ENCODE results near the gene DNM3. TPM values are rescaled to one million over a fixed set of nuclear protein-coding genes. Genes with fewer than 3 reads are reported as not detected.

DNM3 gene
- total RNA-seq, 1 donor from 2014 or later, result 2.7 TPM

DNA sequence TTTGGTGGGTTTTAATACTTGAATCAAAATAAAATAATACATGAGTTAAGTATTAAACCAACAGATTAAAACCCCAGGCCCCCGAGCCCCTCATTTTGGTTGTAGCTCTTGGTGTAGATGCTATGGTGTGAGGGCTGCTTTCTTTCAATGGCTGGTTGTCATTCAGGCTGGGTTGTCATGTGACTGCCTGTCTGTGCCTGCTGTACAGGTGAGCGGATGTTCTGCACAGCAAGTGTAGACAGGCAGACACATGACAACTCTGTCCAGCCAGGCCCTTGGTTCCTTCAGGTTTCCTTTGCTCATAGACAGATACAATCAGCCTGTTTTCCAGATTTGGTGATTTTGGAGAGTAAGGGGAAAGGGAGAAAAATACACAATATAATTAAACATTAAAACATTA lies 297.3 kb downstream of the DNM3 start:
- Histone ChIP-seq H3K27me3 (ENCODE audit: control insufficient read depth, insufficient read depth, low read length) (no peaks in the 10 kb centered on the region), H3K4me3 (ENCODE audit: low read depth, low read length) (no peak overlapping the region), H3K36me3 (ENCODE audit: control insufficient read depth, insufficient read depth, low read length) (no peaks in the 10 kb centered on the region)
- TF ChIP-seq CTCF (IDR thresholded peaks at IDR 0.05; ENCODE audit: insufficient read depth, low read length, poor library complexity, severe bottlenecking), result no peak
- no peak for DNase-seq (ENCODE audit: low read depth)

DNA sequence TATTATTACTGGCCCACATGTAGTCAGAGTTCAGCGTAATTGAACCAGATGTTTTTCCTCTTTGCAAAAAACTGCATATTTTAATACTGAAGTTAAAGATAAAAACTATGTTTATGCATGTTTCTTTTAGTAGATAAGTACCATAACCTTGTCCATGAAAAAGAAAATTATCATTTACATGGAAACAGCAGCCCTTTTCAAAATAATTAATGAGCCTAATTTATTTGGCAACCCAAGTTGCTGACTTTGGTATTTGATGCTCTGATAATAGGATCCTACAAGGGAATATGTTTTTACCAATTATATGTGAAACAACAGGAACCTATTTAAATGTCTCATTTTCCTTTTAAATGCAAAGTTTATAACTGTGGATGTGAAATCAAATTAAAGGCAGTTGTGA lies 297.9 kb downstream of the DNM3 start:
- no peak overlapping the region for H3K4me3 ChIP-seq (ENCODE audit: low read depth, low read length)
- TF ChIP-seq CTCF (IDR thresholded peaks at IDR 0.05; ENCODE audit: insufficient read depth, low read length, poor library complexity, severe bottlenecking), result no peak
- no peaks in the 10 kb centered on the region for H3K27me3 ChIP-seq (ENCODE audit: control insufficient read depth, insufficient read depth, low read length)
- no peak for DNase-seq (ENCODE audit: low read depth)
- no peaks in the 10 kb centered on the region for H3K36me3 ChIP-seq (ENCODE audit: control insufficient read depth, insufficient read depth, low read length)

DNA sequence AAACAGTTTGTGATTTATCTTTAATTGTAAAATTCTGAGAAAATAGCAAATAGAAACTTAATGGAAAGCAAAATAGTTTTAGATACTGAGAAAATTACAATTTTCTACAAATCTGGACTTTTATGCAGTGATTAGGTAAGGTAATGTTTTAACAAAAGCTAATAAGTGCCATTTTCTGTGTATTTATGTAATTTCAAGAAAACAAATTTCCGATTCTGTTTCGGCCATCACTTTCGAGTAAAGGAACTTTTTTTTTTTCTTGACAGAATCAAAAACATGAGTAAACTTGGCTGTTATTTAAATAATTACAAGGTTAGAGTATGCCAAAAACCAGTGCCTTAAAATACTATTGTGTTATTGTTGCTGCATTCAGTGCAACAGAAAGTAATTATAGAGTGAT lies 298.8 kb downstream of the DNM3 start:
- Histone ChIP-seq H3K36me3 (ENCODE audit: control insufficient read depth, insufficient read depth, low read length) (no peaks in the 10 kb centered on the region), H3K4me3 (ENCODE audit: low read depth, low read length) (no peak overlapping the region), H3K27me3 (ENCODE audit: control insufficient read depth, insufficient read depth, low read length) (no peaks in the 10 kb centered on the region)
- DNase-seq (ENCODE audit: low read depth), result no peak
- TF ChIP-seq CTCF (IDR thresholded peaks at IDR 0.05; ENCODE audit: insufficient read depth, low read length, poor library complexity, severe bottlenecking), result no peak

GRCh38 chr1:172140591-172140990 lies 299.3 kb downstream of the DNM3 start:
- TF ChIP-seq CTCF (IDR thresholded peaks at IDR 0.05; ENCODE audit: insufficient read depth, low read length, poor library complexity, severe bottlenecking), result no peak
- Histone ChIP-seq H3K4me3 (ENCODE audit: low read depth, low read length) (no peak overlapping the region), H3K27me3 (ENCODE audit: control insufficient read depth, insufficient read depth, low read length) (no peaks in the 10 kb centered on the region), H3K36me3 (ENCODE audit: control insufficient read depth, insufficient read depth, low read length) (no peaks in the 10 kb centered on the region)
- DNase-seq (ENCODE audit: low read depth), result no peak

DNA sequence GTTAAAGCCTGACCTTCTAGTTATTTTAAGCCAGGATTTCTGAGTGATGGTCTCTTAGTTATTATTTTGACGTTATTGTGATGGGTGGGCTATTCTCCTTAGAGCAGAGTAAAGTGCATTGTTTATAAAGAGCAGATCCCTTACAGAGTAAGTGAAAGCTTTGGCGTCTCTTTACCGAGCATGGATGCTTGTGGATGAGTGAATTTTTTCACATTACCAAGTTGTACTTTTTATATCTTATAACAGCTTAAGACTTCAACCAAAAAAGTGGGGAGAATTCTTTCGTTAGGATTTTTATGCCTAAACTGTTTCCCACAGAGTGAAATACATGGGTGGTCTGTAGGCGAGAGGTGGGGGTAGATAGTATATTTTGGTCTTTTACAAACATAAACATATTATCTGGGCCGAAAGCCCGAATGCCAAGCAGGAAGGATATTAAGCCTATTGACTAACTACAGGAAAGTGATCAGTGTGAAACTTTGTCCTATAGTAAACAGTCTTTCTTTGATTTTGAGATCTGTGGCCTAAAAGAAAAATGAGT lies 300.1 kb downstream of the DNM3 start:
- H3K36me3 ChIP-seq (ENCODE audit: control insufficient read depth, insufficient read depth, low read length), result no peaks in the 10 kb centered on the region
- H3K27me3 ChIP-seq (ENCODE audit: control insufficient read depth, insufficient read depth, low read length), result no peaks in the 10 kb centered on the region
- H3K4me3 ChIP-seq (ENCODE audit: low read depth, low read length), result no peak overlapping the region
- no peak for TF ChIP-seq CTCF (IDR thresholded peaks at IDR 0.05; ENCODE audit: insufficient read depth, low read length, poor library complexity, severe bottlenecking)
- no peak for DNase-seq (ENCODE audit: low read depth)

DNA sequence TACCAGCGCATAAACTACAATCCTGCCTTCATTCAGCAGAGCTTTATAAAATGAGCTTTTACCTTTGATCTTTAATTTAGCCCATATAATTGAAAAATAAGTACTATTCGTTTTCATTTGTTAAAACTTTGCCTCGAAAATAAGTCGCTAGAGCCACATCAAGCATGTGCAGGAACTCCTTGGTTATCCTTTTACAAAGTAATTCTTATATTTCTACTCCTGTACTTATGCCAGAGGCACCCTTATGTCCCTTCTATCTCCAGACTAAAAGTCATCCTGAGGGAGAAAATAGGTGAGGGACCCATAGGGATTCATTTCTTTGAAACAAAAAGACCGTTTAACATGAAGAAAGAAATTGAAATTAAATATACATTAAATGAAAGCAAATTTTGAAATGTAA lies 301.0 kb downstream of the DNM3 start:
- no peak for DNase-seq (ENCODE audit: low read depth)
- H3K4me3 ChIP-seq (ENCODE audit: low read depth, low read length), result no peak overlapping the region
- no peaks in the 10 kb centered on the region for H3K36me3 ChIP-seq (ENCODE audit: control insufficient read depth, insufficient read depth, low read length)
- no peak for TF ChIP-seq CTCF (IDR thresholded peaks at IDR 0.05; ENCODE audit: insufficient read depth, low read length, poor library complexity, severe bottlenecking)
- H3K27me3 ChIP-seq (ENCODE audit: control insufficient read depth, insufficient read depth, low read length), result no peaks in the 10 kb centered on the region
